Measurements from ENCODE around the gene KLF15.

KLF15 gene

DNA sequence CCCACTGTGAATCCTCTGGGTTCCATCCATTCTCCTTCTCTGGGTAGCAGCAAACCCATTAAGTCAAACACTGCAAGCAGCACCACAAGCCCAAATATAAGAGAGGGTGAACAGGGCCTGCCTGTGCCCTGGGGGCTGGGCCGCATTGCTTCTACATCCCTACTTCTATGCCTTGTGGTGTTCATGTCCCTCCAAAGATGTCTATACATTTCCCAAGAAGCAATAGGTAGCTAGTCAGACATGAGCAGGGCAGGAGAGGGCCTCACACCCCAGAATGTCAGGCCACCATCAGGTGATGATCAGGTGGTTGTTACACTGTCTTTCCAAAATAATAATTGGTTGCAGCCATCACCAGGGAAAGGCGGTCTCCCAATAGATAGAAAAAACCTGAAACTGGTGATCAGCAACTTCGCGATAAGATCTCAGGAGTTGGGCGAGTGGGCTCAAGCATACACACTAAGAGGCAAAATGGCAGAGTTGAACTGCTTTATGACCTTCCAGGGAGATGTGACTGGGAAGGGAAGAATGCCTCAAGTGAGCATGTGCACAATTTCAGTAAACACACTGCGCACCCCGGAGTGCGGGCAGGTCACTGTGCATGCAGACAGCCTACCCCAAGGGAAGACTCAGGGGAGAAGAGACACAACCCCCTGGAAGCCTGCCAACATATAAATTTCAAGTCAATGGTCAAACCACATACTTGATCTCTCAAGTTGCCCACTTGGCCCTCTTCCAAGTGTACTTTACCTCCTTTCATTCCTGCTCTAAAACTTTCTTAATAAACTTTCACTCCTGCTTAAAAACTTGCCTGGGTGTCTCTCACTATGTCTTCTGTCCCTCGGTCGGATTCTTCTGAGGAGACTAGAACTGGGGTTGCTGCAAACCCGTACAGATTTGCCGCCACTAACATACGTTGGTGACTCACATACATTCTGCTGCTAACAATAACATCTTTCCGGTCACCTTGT, 39.9 kb downstream of the KLF15 start:
- Histone ChIP-seq H3K4me3 (ENCODE audit: extremely low read depth, insufficient read depth, low read length, poor library complexity, severe bottlenecking) (no peak overlapping the region), H3K4me1 (ENCODE audit: control insufficient read depth, insufficient read depth, low read length, poor library complexity, severe bottlenecking) (no peaks in the 10 kb centered on the region), H3K9me3 (ENCODE audit: control insufficient read depth, low read length) (no peaks in the 10 kb centered on the region), H3K36me3 (ENCODE audit: control insufficient read depth, insufficient read depth, low read length) (no peaks in the 10 kb centered on the region), H3K27ac (ENCODE audit: low read depth, low read length, severe bottlenecking) (no peak overlapping the region)
- 93 to 94% methylated on average over 10 to 14 of the region's 14 CpGs for WGBS, 2 experiments (ENCODE audit: insufficient coverage in 2 of 2)

DNA sequence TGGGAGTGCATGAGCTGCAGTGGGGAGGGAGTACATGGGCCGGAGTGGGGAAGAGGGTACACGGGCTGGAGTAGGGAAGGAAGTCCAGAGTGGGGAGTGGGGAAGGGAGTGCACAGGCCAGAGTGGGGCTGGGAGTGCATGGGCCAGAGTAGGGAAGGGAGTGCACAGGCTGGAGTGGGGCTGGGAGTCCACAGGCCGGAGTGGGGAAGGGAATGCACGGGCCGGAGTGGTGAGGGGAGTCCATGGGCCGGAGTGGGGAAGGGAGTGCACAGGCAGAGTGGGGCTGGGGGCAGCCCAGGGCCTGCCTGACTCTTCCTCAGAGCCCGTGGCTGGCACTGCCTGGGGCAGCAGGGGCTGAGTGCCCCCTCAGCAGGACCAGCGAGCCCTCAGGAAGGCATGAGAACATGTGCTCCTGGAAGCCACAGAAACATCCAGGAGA, 40.7 kb downstream of the KLF15 start:
- Histone ChIP-seq H3K4me3 (ENCODE audit: extremely low read depth, insufficient read depth, low read length, poor library complexity, severe bottlenecking) (no peak overlapping the region), H3K4me1 (ENCODE audit: control insufficient read depth, insufficient read depth, low read length, poor library complexity, severe bottlenecking) (no peaks in the 10 kb centered on the region), H3K9me3 (ENCODE audit: control insufficient read depth, low read length) (no peaks in the 10 kb centered on the region), H3K27ac (ENCODE audit: low read depth, low read length, severe bottlenecking) (no peak overlapping the region), H3K36me3 (ENCODE audit: control insufficient read depth, insufficient read depth, low read length) (no peaks in the 10 kb centered on the region)
- WGBS, 2 experiments (ENCODE audit: insufficient coverage in 2 of 2), result 79 to 88% methylated on average over 7 to 8 of the region's 8 CpGs

DNA sequence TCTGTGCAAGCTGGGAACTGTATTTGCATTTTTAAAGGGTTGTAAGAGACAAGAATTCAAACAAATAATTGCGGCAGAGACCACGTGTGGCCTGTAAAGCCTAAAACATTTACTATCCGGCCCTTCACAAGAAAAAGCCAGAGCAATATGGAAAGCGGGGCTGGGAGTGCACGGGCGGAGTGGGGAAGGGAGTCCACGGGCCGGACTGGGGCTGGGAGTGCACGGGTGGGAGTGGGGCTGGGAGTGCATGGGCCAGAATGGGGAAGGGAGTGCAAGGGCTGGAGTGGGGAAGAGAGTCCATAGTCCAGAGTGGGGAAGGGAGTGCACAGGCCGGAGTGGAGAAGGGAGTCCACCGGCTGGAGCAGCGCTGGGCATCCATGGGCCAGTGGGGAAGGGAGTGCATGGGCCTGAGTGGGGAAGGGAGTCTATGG, 41.2 kb downstream of the KLF15 start:
- no peaks in the 10 kb centered on the region for H3K9me3 ChIP-seq (ENCODE audit: control insufficient read depth, low read length)
- no peaks in the 10 kb centered on the region for H3K36me3 ChIP-seq (ENCODE audit: control insufficient read depth, insufficient read depth, low read length)
- WGBS, 2 experiments (ENCODE audit: insufficient coverage in 2 of 2), result 86% methylated on average over 6 to 8 of the region's 12 CpGs
- H3K4me3 ChIP-seq (ENCODE audit: extremely low read depth, insufficient read depth, low read length, poor library complexity, severe bottlenecking), result no peak overlapping the region
- H3K27ac ChIP-seq (ENCODE audit: low read depth, low read length, severe bottlenecking), result no peak overlapping the region
- no peaks in the 10 kb centered on the region for H3K4me1 ChIP-seq (ENCODE audit: control insufficient read depth, insufficient read depth, low read length, poor library complexity, severe bottlenecking)

DNA sequence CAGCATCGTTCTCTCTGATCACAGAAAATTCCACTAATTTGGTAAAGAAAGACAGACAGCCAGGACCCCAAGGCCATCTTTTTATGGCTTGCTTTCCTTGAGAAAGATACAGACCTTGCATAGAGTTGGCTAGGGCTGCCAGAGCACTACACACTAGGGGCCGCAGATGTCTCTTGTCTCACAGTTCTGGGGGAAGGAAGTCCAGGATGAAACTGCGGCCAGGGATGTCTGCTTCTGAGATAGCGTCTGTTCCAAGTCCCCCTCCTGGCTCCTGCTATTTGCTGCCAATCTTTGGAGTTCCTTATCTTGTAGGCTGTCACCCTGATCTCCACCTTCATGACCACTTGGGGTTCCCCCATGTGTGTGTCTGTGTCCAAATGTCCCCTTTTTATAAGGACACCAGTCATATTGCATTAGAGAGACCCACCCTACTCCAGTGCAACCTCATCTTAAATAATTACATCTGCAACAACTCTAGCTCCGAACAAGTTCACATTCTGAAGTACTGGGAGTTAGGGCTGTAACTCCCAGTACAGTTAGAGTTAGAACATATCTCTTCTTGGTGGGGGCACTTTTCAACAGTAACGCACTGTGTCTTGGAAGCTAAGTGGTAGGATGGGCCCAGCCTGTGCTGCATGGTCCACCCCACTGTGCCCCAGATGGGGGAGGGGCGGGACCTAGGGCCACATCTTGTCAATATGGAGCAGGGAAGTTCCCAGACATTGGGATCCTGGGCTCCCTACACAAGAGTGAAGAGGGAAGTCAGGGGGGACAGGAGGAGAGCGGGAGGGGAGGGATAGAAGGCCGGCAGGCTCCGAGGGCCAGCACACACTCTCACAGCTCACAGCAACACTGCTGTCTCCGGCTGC, 42.2 kb downstream of the KLF15 start:
- H3K36me3 ChIP-seq (ENCODE audit: control insufficient read depth, insufficient read depth, low read length), result no peaks in the 10 kb centered on the region
- H3K4me3 ChIP-seq (ENCODE audit: extremely low read depth, insufficient read depth, low read length, poor library complexity, severe bottlenecking), result no peak overlapping the region
- peaks cover 8% of the 10 kb centered on the region for H3K9me3 ChIP-seq (ENCODE audit: control insufficient read depth, low read length)
- no peak overlapping the region for H3K27ac ChIP-seq (ENCODE audit: low read depth, low read length, severe bottlenecking)
- WGBS, 2 experiments (ENCODE audit: insufficient coverage in 2 of 2), result 89 to 91% methylated on average over 5 to 6 of the region's 11 CpGs
- no peaks in the 10 kb centered on the region for H3K4me1 ChIP-seq (ENCODE audit: control insufficient read depth, insufficient read depth, low read length, poor library complexity, severe bottlenecking)

DNA sequence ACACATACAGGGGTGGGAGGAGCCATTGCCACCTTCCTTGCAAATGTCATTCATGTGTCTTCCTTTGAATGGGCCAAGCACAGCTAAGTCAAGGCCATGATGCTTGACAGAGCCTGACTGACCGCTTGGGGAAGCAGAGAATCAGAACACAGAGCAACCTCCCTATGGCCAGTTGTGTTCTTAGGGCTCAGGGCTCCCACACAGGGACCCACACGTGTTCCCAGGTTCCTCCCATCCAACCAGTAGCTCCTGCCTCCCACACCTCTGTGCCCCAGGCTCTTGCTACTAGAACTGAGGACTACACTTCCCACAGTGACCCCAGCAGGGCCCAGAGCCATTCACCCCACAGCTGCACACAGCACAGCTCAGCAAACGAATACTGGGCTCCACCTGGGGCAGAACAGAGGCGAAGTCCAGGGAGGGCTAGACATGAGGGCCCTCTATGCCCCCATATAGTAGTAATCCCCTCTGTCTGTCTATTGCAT, 42.9 kb downstream of the KLF15 start:
- no peaks in the 10 kb centered on the region for H3K4me1 ChIP-seq (ENCODE audit: control insufficient read depth, insufficient read depth, low read length, poor library complexity, severe bottlenecking)
- H3K9me3 ChIP-seq (ENCODE audit: control insufficient read depth, low read length), result peaks cover 13% of the 10 kb centered on the region
- WGBS, 2 experiments (ENCODE audit: insufficient coverage in 2 of 2), result 73 to 88% methylated on average over 4 of the region's 4 CpGs
- H3K36me3 ChIP-seq (ENCODE audit: control insufficient read depth, insufficient read depth, low read length), result no peaks in the 10 kb centered on the region
- H3K27ac ChIP-seq (ENCODE audit: low read depth, low read length, severe bottlenecking), result no peak overlapping the region
- H3K4me3 ChIP-seq (ENCODE audit: extremely low read depth, insufficient read depth, low read length, poor library complexity, severe bottlenecking), result no peak overlapping the region

DNA sequence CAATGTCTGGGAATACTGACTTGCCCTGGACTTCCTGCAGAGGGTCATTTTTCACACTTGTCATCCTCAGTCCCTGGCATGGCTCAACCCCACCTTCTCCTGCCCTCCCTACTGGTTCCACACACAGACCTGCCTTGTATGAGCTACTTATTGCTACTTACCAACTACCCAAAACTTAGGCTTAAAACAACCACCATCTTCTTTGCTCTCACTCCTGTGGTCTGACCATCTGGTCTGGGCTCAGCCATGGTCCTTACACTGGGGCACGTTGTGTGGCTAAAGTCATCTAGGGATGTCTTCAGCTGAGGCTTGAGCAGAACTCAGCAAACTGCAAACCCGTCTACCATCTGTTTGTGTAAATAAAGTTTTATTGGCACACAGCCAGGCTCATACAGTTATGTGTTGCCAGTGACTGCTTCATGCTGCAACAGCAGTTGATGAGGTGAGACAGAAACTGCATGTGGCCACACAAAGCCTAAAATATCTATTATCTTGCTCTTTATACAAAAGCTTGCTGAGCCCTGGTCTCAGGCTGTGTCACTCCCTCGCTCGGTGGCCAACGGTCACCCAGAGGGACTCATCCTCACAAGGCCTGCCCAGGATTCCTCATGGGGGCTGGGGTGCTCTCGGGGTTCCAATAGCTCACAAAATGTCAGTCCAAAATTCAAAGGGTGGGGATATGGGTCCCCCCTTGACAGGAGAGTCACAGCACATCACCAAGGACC, 43.5 kb downstream of the KLF15 start:
- 86 to 90% methylated on average over 4 to 5 of the region's 6 CpGs for WGBS, 2 experiments (ENCODE audit: insufficient coverage in 2 of 2)
- no peak overlapping the region for H3K27ac ChIP-seq (ENCODE audit: low read depth, low read length, severe bottlenecking)
- H3K36me3 ChIP-seq (ENCODE audit: control insufficient read depth, insufficient read depth, low read length), result no peaks in the 10 kb centered on the region
- H3K4me3 ChIP-seq (ENCODE audit: extremely low read depth, insufficient read depth, low read length, poor library complexity, severe bottlenecking), result no peak overlapping the region
- H3K4me1 ChIP-seq (ENCODE audit: control insufficient read depth, insufficient read depth, low read length, poor library complexity, severe bottlenecking), result no peaks in the 10 kb centered on the region
- H3K9me3 ChIP-seq (ENCODE audit: control insufficient read depth, low read length), result peaks cover 13% of the 10 kb centered on the region

DNA sequence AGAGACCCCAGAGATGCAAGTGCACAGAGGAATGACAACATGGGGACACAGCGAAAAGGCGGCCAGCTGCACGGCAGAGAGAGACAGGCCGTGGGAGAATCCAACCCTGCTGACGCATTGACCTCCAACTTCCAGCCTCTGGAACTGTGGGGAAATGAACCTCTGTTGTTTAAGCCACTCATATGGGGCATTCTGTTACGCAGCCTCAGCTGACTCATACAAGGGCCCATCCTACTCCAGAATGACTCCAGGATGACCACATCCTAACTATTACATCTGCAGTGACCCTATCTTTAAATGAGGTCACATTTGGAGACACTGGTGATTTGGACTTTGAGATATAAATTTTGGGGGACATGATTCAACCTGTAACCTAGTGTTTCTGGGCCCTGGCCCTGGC, 44.0 kb downstream of the KLF15 start:
- Histone ChIP-seq H3K4me3 (ENCODE audit: extremely low read depth, insufficient read depth, low read length, poor library complexity, severe bottlenecking) (no peak overlapping the region), H3K9me3 (ENCODE audit: control insufficient read depth, low read length) (peaks cover 13% of the 10 kb centered on the region), H3K4me1 (ENCODE audit: control insufficient read depth, insufficient read depth, low read length, poor library complexity, severe bottlenecking) (no peaks in the 10 kb centered on the region), H3K27ac (ENCODE audit: low read depth, low read length, severe bottlenecking) (no peak overlapping the region), H3K36me3 (ENCODE audit: control insufficient read depth, insufficient read depth, low read length) (no peaks in the 10 kb centered on the region)
- WGBS, 2 experiments (ENCODE audit: insufficient coverage in 2 of 2), result 75 to 98% methylated on average over 3 to 5 of the region's 6 CpGs

DNA sequence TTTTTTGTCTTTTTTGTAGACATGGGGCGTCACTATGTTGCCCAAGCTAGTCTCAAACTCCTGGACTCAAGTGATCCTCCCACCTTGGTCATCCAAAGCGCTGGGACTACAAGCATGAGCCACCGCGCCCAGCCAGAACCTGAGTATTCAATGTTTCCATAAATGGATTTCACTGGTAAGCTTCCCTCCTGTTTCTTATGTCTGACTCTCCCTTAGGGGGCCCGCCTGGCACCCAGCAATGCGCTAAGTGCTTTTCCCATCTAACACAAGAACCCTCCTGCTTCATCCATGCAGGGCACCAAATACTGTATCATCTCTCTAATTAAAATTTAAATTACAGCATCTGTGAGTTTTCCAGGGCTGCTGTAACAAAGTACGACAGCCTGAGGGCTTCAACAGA, 44.9 kb downstream of the KLF15 start:
- Histone ChIP-seq H3K4me1 (ENCODE audit: control insufficient read depth, insufficient read depth, low read length, poor library complexity, severe bottlenecking) (no peaks in the 10 kb centered on the region), H3K27ac (ENCODE audit: low read depth, low read length, severe bottlenecking) (no peak overlapping the region), H3K4me3 (ENCODE audit: extremely low read depth, insufficient read depth, low read length, poor library complexity, severe bottlenecking) (no peak overlapping the region), H3K9me3 (ENCODE audit: control insufficient read depth, low read length) (peaks cover 13% of the 10 kb centered on the region), H3K36me3 (ENCODE audit: control insufficient read depth, insufficient read depth, low read length) (no peaks in the 10 kb centered on the region)
- 83 to 100% methylated on average over 6 to 7 of the region's 7 CpGs for WGBS, 2 experiments (ENCODE audit: insufficient coverage in 2 of 2)

DNA sequence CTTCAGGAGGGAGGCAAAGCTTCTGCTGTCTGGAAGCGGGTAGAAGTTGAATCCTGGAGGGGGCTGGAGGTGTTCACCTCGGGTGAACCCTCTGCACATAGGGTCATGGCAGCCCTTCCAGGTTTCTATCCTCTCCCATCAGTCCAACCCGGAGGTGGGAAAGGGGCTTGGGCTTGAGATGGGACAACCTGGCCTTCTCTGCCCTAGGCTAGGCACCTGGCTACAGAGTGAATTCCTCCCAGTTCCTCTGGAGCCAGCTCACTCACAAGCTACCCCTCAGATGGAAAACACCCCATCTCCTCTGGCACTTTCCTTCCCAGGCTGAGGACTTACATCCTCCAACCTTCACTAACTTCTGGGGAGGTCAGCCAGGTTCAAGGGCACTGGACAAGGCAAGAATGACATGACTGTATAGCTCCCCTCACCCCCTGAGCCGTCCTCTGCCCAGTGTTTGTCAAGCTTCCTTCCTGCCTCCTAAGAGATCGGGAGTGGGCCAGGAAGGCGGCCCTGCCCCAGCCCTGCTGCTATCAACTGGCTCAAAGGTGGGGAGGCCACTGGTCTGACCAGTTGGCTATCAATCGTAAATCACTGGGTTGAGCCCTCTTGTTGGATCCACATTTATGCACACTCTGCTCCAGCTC, 45.8 kb downstream of the KLF15 start:
- Histone ChIP-seq H3K4me1 (ENCODE audit: control insufficient read depth, insufficient read depth, low read length, poor library complexity, severe bottlenecking) (no peaks in the 10 kb centered on the region), H3K4me3 (ENCODE audit: extremely low read depth, insufficient read depth, low read length, poor library complexity, severe bottlenecking) (no peak overlapping the region), H3K36me3 (ENCODE audit: control insufficient read depth, insufficient read depth, low read length) (no peaks in the 10 kb centered on the region), H3K9me3 (ENCODE audit: control insufficient read depth, low read length) (peaks cover 13% of the 10 kb centered on the region), H3K27ac (ENCODE audit: low read depth, low read length, severe bottlenecking) (no peak overlapping the region)
- WGBS, 2 experiments (ENCODE audit: insufficient coverage in 2 of 2), result 76 to 77% methylated on average over 4 to 5 of the region's 7 CpGs

DNA sequence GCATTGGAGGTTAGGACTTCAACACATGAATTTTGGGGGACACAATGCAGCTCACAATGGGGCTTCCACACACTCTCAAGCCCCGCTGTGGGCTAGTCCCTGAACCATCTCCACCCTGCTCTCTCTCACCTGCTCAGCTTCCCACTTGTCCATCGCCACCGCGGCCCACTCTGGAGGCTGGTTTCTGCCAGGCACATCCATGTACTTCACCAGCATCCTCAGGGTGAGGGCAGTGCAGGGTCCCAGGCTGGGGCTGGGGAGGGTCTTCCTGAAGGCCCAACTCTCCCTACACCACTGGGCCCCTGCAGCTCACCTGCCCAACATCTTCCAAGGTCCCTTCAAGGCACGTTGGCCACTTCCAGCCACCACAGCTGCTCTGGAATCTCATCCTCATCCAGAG, 46.4 kb downstream of the KLF15 start:
- H3K9me3 ChIP-seq (ENCODE audit: control insufficient read depth, low read length), result peaks cover 13% of the 10 kb centered on the region
- H3K4me1 ChIP-seq (ENCODE audit: control insufficient read depth, insufficient read depth, low read length, poor library complexity, severe bottlenecking), result no peaks in the 10 kb centered on the region
- WGBS, 2 experiments (ENCODE audit: insufficient coverage in 2 of 2), result 84 to 94% methylated on average over 4 to 5 of the region's 5 CpGs
- H3K27ac ChIP-seq (ENCODE audit: low read depth, low read length, severe bottlenecking), result no peak overlapping the region
- no peak overlapping the region for H3K4me3 ChIP-seq (ENCODE audit: extremely low read depth, insufficient read depth, low read length, poor library complexity, severe bottlenecking)
- H3K36me3 ChIP-seq (ENCODE audit: control insufficient read depth, insufficient read depth, low read length), result no peaks in the 10 kb centered on the region
